Adrenal gland (tissue), 12 donors: ENCODE data around the gene TMEM94. TPM values are rescaled to one million over a fixed set of nuclear protein-coding genes. Genes with fewer than 3 reads are reported as not detected.
"Not testable (repeated sequence)": the region's sequence is repeated elsewhere in the genome, so short reads cannot be mapped to it uniquely, and the experiment has no call there.

Experiments used
- DNase-seq, 7 donors: peaks; one replicate each; pipeline ENCODE4 v3.0.0-alpha.2; 2019 to 2020
- H3K27ac ChIP-seq, 5 donors: fragments of 200-600 bp; sonication (generic) in 4 of 5; 1 replicate in 3 of 5; 2 replicates in 2 of 5; pipeline versions ENCODE4 v1.5.1 to v1.8.0; 2016 to 2020; ENCODE audit warnings: mild to moderate bottlenecking in 1 of 5
- H3K27me3 ChIP-seq: fragments of 200-600 bp; 2 replicates; pipeline ENCODE4 v1.8.0; 2021
- H3K36me3 ChIP-seq, 2 donors: fragments of 200-600 bp; replicated peaks in 1 of 2; 1 replicate in 1 of 2; 2 replicates in 1 of 2; pipeline versions ENCODE4 v1.5.1 to v1.8.0; 2018 to 2022
- H3K4me1 ChIP-seq, 2 donors: fragments of 200-600 bp; replicated peaks in 1 of 2; 1 replicate in 1 of 2; 2 replicates in 1 of 2; pipeline versions ENCODE4 v1.5.1 to v1.8.0; 2018 to 2021
- H3K4me3 ChIP-seq, 4 donors: fragments of 200-600 bp; sonication (generic) in 3 of 4; one replicate each; pipeline ENCODE4 v1.5.1; 2016 to 2018
- H3K9me3 ChIP-seq, 3 donors: fragments of 200-600 bp; sonication (generic) in 1 of 3; replicated peaks in 1 of 3; 1 replicate in 2 of 3; 2 replicates in 1 of 3; pipeline versions ENCODE4 v1.5.1 to v1.8.0; 2016 to 2021
- POLR2A ChIP-seq, 2 donors: fragments of 450-650 bp; IDR thresholded peaks; one replicate each; pipeline ENCODE4 v1.6.1; 2017; ENCODE audit warnings: antibody characterized with exemption in 2 of 2, mild to moderate bottlenecking in 2 of 2, moderate library complexity in 1 of 2
- WGBS, 4 donors: extraction: QIAGEN DNeasy Blood & Tissue Kit in 2 of 4; methylation state at CpG; one replicate each; pipeline versions ENCODE4 v1.1.5 to v1.1.7; 2013 to 2017; 5-methylcytosine and 5-hydroxymethylcytosine counted together
- intact Hi-C, 2 donors: fragments of 100-400 bp; cut with DNase I; formaldehyde crosslinking; loops; one replicate each; pipeline versions ENCODE4 v1.14.1 to v1.15.0; 2022 to 2023
- polyA plus RNA-seq, 3 donors: library from polyadenylated mRNA; stranded (reverse); fragments of 200-250 nt in 2 of 3; fragments of 350-450 nt in 1 of 3; fragmentation: Illumina TruSeq in 1 of 3; extraction: RNeasy Lipid Tissue Mini Kit (QIAGEN cat#74804) in 1 of 3; gene quantifications; one replicate each; pipeline ENCODE4 v1.2.3, GENCODE V29; 2013 to 2014
- total RNA-seq, 9 donors: library from RNA; depleted of rRNA in 4 of 9; stranded (reverse); fragments of >200 nt in 4 of 9; fragments of 120-200 nt in 1 of 9; fragmentation: NEBNext Ultra II Directional in 1 of 9; extraction: Animal tissue kit (Norgen Biotek cat#: 25700) in 1 of 9; gene quantifications; one replicate each; pipeline versions ENCODE4 v1.1.0 to v1.2.4, GENCODE V29; 2013 to 2023
- TF ChIP-seq, protein P1 (sequence below), 6 experiments: fragments of 450-650 bp in 4 of 6; fragments of 200-600 bp in 2 of 6; sonication (generic) in 1 of 6; IDR thresholded peaks; 1 replicate in 5 of 6; 2 replicates in 1 of 6; pipeline versions ENCODE4 v1.5.1 to v1.8.0; 2016 to 2021; ENCODE audit warnings: antibody characterized with exemption in 6 of 6, mild to moderate bottlenecking in 2 of 6, moderate library complexity in 1 of 6
- donor health status: healthy with polysubstance abuse.
- donor health status: Bipolar disorder and iron deficiency.
- donor health status: DM: yes; HTN: yes; CAD: no.
- donor health status: DM: no; HTN: no; CAD: no.
- donor health status: DM: no; HTN: no; CAD: no.
- donor health status: DM: yes; HTN: yes; CAD: no.

Gene TMEM94
- total and polyA plus RNA-seq, 12 donors, result 65.2 to 245 (median 167) TPM

DNA sequence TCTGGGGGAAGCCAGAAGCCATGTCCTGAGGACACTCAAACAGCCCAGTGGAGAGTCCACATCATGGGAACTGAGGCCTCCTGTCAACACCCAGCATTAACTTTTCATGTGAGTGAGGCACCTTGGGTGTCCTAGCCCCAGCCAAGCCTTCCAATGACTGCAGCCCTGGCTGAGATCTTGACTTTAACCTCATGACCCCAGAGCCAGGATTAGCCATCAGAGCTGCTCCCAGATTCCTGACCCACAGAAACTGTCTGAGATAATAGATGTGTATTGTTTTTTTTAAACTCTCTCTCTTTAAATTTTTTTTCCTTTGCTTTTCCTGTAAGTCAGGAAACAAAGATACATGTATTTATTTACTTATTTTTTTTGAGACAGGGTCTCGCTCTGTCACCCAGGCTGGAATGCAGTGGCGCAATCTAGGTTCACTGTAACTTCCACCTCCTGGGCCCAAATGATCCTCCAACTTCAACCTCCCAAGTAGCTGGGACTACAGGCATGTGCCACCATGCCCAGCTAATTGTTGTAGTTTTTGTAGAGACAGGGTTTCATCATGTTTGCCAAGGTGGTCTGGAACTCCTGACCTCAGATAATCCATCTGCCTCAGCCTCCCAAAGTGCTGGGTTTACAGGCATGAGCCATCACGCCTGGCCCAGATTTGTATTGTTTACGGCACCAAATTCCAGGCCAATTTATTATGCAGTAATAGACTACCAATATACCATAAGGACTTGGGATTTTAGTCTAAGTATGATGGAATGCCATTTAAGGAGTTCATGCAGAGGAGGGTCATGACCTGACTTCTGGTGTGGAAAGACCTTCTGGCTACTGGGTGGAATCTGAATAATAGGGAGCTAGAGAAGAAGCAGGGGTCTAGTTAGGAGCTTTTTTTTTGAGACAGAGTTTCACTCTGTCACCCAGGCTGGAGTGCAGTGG lies 14.0 kb upstream of the TMEM94 start:
- WGBS, 4 donors, result 62 to 78% (median 66%) methylated on average over 4 of the region's 4 CpGs
- Histone ChIP-seq H3K4me1 (peaks cover 9 to 18% of the 10 kb centered on the region in 2 donors), H3K27ac (peak overlapping the region in 4 of 5 donors; percentile 27 to 85 (median 51))

DNA sequence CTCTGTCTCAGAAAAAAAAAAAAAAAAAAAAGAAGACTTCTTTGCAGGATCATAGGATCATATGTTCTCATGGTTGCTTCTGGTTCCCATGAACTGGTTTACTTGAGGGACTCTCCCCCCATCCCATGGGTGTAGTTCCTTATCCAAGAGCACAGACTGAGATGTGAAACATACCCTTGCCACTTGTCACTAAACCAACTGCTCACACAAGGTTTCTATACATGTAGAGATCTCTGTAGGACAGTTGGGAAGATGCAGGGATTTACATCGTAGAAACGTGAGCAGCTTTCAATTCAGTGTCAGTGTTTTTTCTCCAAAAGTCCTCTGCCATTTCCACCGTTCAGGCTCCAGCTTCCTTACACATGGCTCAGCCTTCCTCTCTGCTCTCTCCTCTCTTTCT lies 11.1 kb upstream of the TMEM94 start:
- H3K4me3 ChIP-seq, result no peak overlapping the region

More for the DNA sequence above, 14.0 kb upstream of the TMEM94 start:
- DNase-seq, result peak in 3 of 7 donors; percentile 24 to 63 (median 39)
- Histone ChIP-seq H3K36me3 (no peaks in the 10 kb centered on the region), H3K27me3 (no peaks in the 10 kb centered on the region), H3K4me3 (no peak overlapping the region), H3K9me3 (no peaks in the 10 kb centered on the region)
- intact Hi-C loops, result no loop called here
- TF ChIP-seq, protein P1, sequence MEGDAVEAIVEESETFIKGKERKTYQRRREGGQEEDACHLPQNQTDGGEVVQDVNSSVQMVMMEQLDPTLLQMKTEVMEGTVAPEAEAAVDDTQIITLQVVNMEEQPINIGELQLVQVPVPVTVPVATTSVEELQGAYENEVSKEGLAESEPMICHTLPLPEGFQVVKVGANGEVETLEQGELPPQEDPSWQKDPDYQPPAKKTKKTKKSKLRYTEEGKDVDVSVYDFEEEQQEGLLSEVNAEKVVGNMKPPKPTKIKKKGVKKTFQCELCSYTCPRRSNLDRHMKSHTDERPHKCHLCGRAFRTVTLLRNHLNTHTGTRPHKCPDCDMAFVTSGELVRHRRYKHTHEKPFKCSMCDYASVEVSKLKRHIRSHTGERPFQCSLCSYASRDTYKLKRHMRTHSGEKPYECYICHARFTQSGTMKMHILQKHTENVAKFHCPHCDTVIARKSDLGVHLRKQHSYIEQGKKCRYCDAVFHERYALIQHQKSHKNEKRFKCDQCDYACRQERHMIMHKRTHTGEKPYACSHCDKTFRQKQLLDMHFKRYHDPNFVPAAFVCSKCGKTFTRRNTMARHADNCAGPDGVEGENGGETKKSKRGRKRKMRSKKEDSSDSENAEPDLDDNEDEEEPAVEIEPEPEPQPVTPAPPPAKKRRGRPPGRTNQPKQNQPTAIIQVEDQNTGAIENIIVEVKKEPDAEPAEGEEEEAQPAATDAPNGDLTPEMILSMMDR (IDR thresholded peaks at IDR 0.05), result no peak
- no peak for TF ChIP-seq POLR2A (IDR thresholded peaks at IDR 0.05)

DNA sequence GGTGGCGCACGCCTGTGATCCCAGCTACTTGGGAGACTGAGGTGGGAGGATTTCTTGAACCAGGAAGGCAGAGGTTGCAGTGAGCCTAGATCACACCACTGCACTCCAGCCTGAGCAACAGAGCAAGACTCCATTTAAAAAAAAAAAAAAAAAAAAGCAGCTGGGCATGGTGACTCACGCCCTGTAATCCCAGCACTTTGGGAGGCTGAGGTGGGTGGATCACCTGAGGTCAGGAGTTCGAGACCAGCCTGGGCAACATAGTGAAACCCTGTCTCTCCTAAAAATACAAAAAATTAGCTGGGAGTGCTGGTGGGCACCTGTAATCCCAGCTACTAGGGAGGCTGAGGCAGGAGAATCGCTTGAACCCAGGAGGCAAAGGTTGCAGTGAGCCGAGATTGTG lies 10.5 kb upstream of the TMEM94 start:
- H3K27me3 ChIP-seq, DNase-seq, H3K4me3 ChIP-seq, H3K27ac ChIP-seq, H3K9me3 ChIP-seq, H3K36me3 ChIP-seq, intact Hi-C loops: not testable (repeated sequence)
- peaks cover 3 to 10% of the 10 kb centered on the region in 2 donors for H3K4me1 ChIP-seq
- WGBS, 4 donors, result 85 to 90% (median 88%) methylated on average over 6 of the region's 6 CpGs

More for the DNA sequence above, 11.1 kb upstream of the TMEM94 start:
- DNase-seq, result no peak
- TF ChIP-seq, protein P1 (IDR thresholded peaks at IDR 0.05), result no peak
- no peak for TF ChIP-seq POLR2A (IDR thresholded peaks at IDR 0.05)
- WGBS, 4 donors, result 77 to 85% (median 79%) methylated on average over 3 of the region's 3 CpGs
- intact Hi-C loops, result no loop called here
- peak overlapping the region in 1 of 5 donors; percentile 56 for H3K27ac ChIP-seq
- peaks cover 6 to 16% of the 10 kb centered on the region in 2 donors for H3K4me1 ChIP-seq
- no peaks in the 10 kb centered on the region for H3K36me3 ChIP-seq
- H3K27me3 ChIP-seq, result no peaks in the 10 kb centered on the region
- H3K9me3 ChIP-seq, result no peaks in the 10 kb centered on the region

DNA sequence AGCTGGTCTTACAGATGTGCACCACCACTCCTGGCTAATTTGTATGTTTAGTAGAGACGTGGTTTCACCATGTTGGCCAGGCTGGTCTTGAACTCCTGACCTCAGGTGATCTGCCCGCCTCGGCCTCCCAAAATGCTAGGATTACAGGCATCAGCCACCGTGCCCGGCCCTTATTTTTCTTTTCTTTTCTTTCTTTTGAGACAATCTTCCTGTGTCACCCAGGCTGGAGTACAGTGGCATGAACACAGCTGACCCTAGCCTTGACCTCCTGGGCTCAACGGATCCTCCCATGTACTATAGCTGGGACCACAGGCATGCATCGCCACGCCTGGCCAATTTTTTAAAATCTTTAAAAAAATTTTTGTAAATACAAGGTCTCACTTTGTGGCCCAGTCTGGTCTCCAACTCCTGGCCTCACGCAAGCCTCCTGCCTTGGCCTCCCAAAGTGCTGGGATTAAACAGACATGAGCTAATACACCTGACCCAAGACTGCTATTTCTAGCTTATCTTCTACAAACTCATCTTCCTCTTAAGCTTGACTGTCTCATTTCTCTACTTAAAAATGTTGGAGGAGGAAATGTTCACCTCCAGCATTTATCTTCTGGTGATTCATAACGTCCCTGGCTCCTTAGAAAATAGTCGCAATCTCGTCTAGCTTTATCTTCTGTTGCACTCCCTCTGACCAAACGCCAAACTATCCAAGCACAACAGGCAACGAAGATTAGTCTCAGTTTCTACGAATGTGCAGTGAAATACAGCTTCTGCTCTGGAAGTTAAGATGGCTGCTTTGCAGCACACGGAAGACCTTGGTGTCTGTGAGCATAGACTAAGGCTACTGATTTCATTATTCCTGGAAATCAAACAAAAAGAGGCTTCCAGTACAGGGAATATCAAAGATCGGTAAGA lies 8.2 kb upstream of the TMEM94 start:
- Histone ChIP-seq H3K4me1 (no peaks in the 10 kb centered on the region), H3K27ac (peak overlapping the region; percentile 30 to 66 (median 42)), H3K27me3 (no peaks in the 10 kb centered on the region), H3K4me3 (no peak overlapping the region), H3K9me3 (no peaks in the 10 kb centered on the region), H3K36me3 (no peaks in the 10 kb centered on the region)
- peak in 3 of 7 donors; percentile 45 to 54 (median 46) for DNase-seq
- intact Hi-C loops, result no loop called here
- TF ChIP-seq, protein P1 (IDR thresholded peaks at IDR 0.05), result no peak
- peak in 1 of 2 donors; percentile 8 for TF ChIP-seq POLR2A (IDR thresholded peaks at IDR 0.05)
- WGBS, 4 donors, result 52 to 63% (median 57%) methylated on average over 15 to 17 of the region's 17 CpGs
